GM12878 (cell line): ENCODE measurements around the gene MCCD1. TPM values are rescaled to one million over a fixed set of nuclear protein-coding genes. Genes with fewer than 3 reads are reported as not detected.

Source experiments
- ATAC-seq: fragments of 200-7000 bp; cut with Tn5 transposase; 3 replicates; pipeline ENCODE4 v1.9.1; 2020; ENCODE audit warnings: mild to moderate bottlenecking, moderate library complexity
- BruUV-seq: library from RNA; stranded (reverse); fragments of 400-500 nt; replicated peaks from 2 replicates; lab custom pipeline; 2021; lab: Mats Ljungman, UMichigan
- CTCF ChIA-PET: fragments of 300-600 bp; sonication (Branson Sonifier 250); formaldehyde crosslinking; extraction: SDS; loops from one replicate; lab custom pipeline; 2021; ENCODE audit warnings: inconsistent platforms; lab: Yijun Ruan, JAX
- POLR2A ChIA-PET: fragments of 350-600 bp; formaldehyde crosslinking; extraction: SDS; loops from one replicate; lab custom pipeline; 2021; ENCODE audit warnings: inconsistent platforms; lab: Charles Lee
- RAD21 ChIA-PET: fragments of 300-600 bp; sonication (Branson Sonifier 250); formaldehyde crosslinking; loops from one replicate; lab custom pipeline; 2023; ENCODE audit warnings: antibody characterized with exemption; ENCODE audit not compliant: unreplicated experiment; lab: Charles Lee
- SMC1A ChIA-PET: fragments of 300-600 bp; sonication (Branson Sonifier 250); formaldehyde crosslinking; loops from one replicate; lab custom pipeline; 2023; ENCODE audit not compliant: unreplicated experiment, uncharacterized antibody; lab: Charles Lee
- DNase-seq: peaks from one replicate; pipeline ENCODE4 v3.0.0-alpha.2; 2011; ENCODE audit warnings: low read depth, low spot score
- FAIRE-seq: peaks from 3 replicates; lab custom pipeline; 2011; peaks lifted over from hg19 to GRCh38; lab: Jason Lieb, UNC
- H2AFZ ChIP-seq: 2 replicates; pipeline ENCODE4 v1.6.0; 2011; ENCODE audit warnings: low read depth, low read length, control low read depth; ENCODE audit not compliant: control insufficient read depth
- H3K27ac ChIP-seq: 2 replicates; pipeline ENCODE4 v1.5.1; 2011; ENCODE audit warnings: control low read depth; ENCODE audit not compliant: control insufficient read depth, insufficient read depth
- H3K27me3 ChIP-seq, 2 experiments: replicated peaks in 1 of 2; 2 replicates each; pipeline versions ENCODE4 v1.6.0 to v1.6.1; 2011; ENCODE audit warnings: low read length in 1 of 2; ENCODE audit not compliant: control insufficient read depth in 2 of 2, insufficient read depth in 2 of 2
- H3K36me3 ChIP-seq, 2 experiments: 2 replicates each; pipeline ENCODE4 v1.5.1; 2011; ENCODE audit warnings: low read length in 1 of 2; ENCODE audit not compliant: control insufficient read depth in 2 of 2, insufficient read depth in 2 of 2
- H3K4me1 ChIP-seq: 2 replicates; pipeline ENCODE4 v1.6.1; 2011; ENCODE audit warnings: mild to moderate bottlenecking, low read length, moderate library complexity, mixed read lengths; ENCODE audit not compliant: control insufficient read depth, insufficient read depth
- H3K4me2 ChIP-seq: 2 replicates; pipeline ENCODE4 v1.6.0; 2011; ENCODE audit warnings: control low read depth; ENCODE audit not compliant: control insufficient read depth, insufficient read depth
- H3K4me3 ChIP-seq: fragments of 200-600 bp; sonication (generic); 2 replicates; pipeline ENCODE4 v1.5.1; 2016
- H3K79me2 ChIP-seq: 2 replicates; pipeline ENCODE4 v1.6.0; 2011; ENCODE audit warnings: low read length; ENCODE audit not compliant: control insufficient read depth, insufficient read depth
- H3K9ac ChIP-seq: 2 replicates; pipeline ENCODE4 v1.8.0; 2011; ENCODE audit warnings: low read length, control low read depth, mixed read lengths; ENCODE audit not compliant: control insufficient read depth, insufficient read depth
- H3K9me3 ChIP-seq: replicated peaks from 3 replicates; pipeline ENCODE4 v1.5.1; 2011; ENCODE audit warnings: mild to moderate bottlenecking, low read length; ENCODE audit not compliant: control insufficient read depth, insufficient read depth
- H4K20me1 ChIP-seq: 2 replicates; pipeline ENCODE4 v1.6.0; 2011; ENCODE audit not compliant: control insufficient read depth, insufficient read depth
- CUX1 ChIP-seq: IDR thresholded peaks from 2 replicates; pipeline ENCODE4 v1.6.1; 2012; ENCODE audit warnings: improper control_type of control experiment, low read depth, low read length; ENCODE audit not compliant: insufficient replicate concordance
- IRF3 ChIP-seq: fragments of 450-650 bp; IDR thresholded peaks from 2 replicates; pipeline ENCODE4 v1.6.1; 2014; ENCODE audit warnings: mild to moderate bottlenecking
- NKRF ChIP-seq: fragments of 450-650 bp; conservative IDR thresholded peaks from 2 replicates; pipeline ENCODE4 v1.6.1; 2017; ENCODE audit warnings: mild to moderate bottlenecking, moderate library complexity
- PBX3 ChIP-seq: IDR thresholded peaks from 2 replicates; pipeline ENCODE4 v1.6.1; 2011; ENCODE audit warnings: mild to moderate bottlenecking, low read depth, low read length, moderate library complexity; ENCODE audit not compliant: insufficient replicate concordance
- POLR2A ChIP-seq: IDR thresholded peaks from 2 replicates; pipeline ENCODE4 v1.6.1; 2011; ENCODE audit warnings: low read depth, mild to moderate bottlenecking, low read length
- RAD51 ChIP-seq: fragments of 450-650 bp; IDR thresholded peaks from 2 replicates; pipeline ENCODE4 v1.6.1; 2016; ENCODE audit warnings: moderate library complexity, mild to moderate bottlenecking, inconsistent platforms
- WGBS: methylation state at CpG from one replicate; pipeline ENCODE4 v1.1.6; 2016; ENCODE audit warnings: low lambda C conversion rate; ENCODE audit not compliant: insufficient replicate concordance, insufficient coverage; ENCODE audit errors: missing lambda C conversion rate; 5-methylcytosine and 5-hydroxymethylcytosine counted together
- in situ Hi-C: fragments of 300-500 bp; cut with MboI; formaldehyde crosslinking; loops from 9 replicates; pipeline ENCODE4 v1.14.3; 2018; ENCODE audit warnings: mixed read lengths
- intact Hi-C: fragments of 100-400 bp; cut with micrococcal nuclease; formaldehyde crosslinking; loops from one replicate; pipeline ENCODE4 v1.14.2; 2022; ENCODE audit not compliant: unreplicated experiment
- polyA plus RNA-seq, 11 experiments: library from polyadenylated mRNA; depleted of rRNA in 4 of 11; unstranded in 6 of 11; stranded (reverse) in 5 of 11; fragments of >200 nt; fragmentation: Nextera tagmentation in 4 of 11; fragmentation: Illumina TruSeq in 1 of 11; extraction: Ambion mirVana in 4 of 11; extraction: Trizol in 1 of 11; gene quantifications; 1 replicate in 1 of 11; 2 replicates in 10 of 11; pipeline versions ENCODE4 v1.2.1 to v1.2.3, GENCODE V29; 2011 to 2016; ENCODE audit warnings: inconsistent platforms in 2 of 11, missing spikeins in 2 of 11, low read depth in 1 of 11
- total RNA-seq, 4 experiments: library from RNA; depleted of rRNA in 3 of 4; stranded (reverse); fragments of >200 nt in 3 of 4; fragmentation: Illumina TruSeq in 1 of 4; extraction: Trizol in 1 of 4; gene quantifications; 2 replicates each; pipeline versions ENCODE4 v1.2.1 to v1.2.3, GENCODE V29; 2013 to 2021

Gene MCCD1
- total and polyA plus RNA-seq, 10 of the 15 experiments (the other 5 are each of a cell fraction or from before 2014, with no cell fraction given) = not detected

- peak; percentile 26 for TF ChIP-seq CUX1
- TF ChIP-seq, all 136 proteins: peak for 68
Measured at GRCh38 chr6:31558631-31559500, 30.1 kb downstream of the MCCD1 start (continued).

- H3K36me3 ChIP-seq = peaks cover 0 to 8% of the 10 kb centered on the region in 2 experiments; a peak in 2 of 4 replicates
- no peaks in the 10 kb centered on the region for H3K9me3 ChIP-seq
- peak overlapping the region; percentile 55 for H3K4me3 ChIP-seq
- no peaks in the 10 kb centered on the region for H4K20me1 ChIP-seq
- peak overlapping the region; percentile 84 for H3K9ac ChIP-seq
- ChIA-PET RAD21 (interaction anchor here (0.6 to 15.9 kb wide), 5 partner anchors 10 to 36 kb away, joined by 4 to 620 read pairs (median 62); partner anchors contain the start of genes ATP6V1G2, DDX39B, LST1 and LTA), CTCF (interaction anchor here (0.7 to 34.8 kb wide), 5 partner anchors 9 to 28 kb away, joined by 4 to 2098 read pairs (median 27); partner anchors contain the start of genes LST1, LTA, LTB and NCR3), SMC1A (interaction anchor here (0.9 to 34.7 kb wide), 6 partner anchors 8 to 64 kb away, joined by 3 to 1989 read pairs (median 6); partner anchors contain the start of genes ATP6V1G2, LST1, LTA and LTB), POLR2A (interaction anchor here (1.0 to 9.1 kb wide), 8 partner anchors 10 to 57 kb away, joined by 3 to 255 read pairs (median 8); partner anchors contain the start of genes DDX39B, LTB, NCR3 and NFKBIL1)
- 0% methylated on average over 4 of the region's 4 CpGs for WGBS
- H3K4me2 ChIP-seq = peak overlapping the region; percentile 94
- H3K27ac ChIP-seq = peak overlapping the region; percentile 99
- peaks cover 74% of the 10 kb centered on the region for H3K4me1 ChIP-seq
- no TSS peak for BruUV-seq
- intact Hi-C loops (loop anchor here (2.0 kb wide), 1 partner anchor 21 kb away; no protein-coding TSS in a partner anchor), in situ Hi-C loops (loop anchor here (25.0 kb wide), 2 partner anchors 1053 to 1403 kb away; partner anchors contain the start of genes BRD2 and HLA-DMA)
- H3K79me2 ChIP-seq = peaks cover 16% of the 10 kb centered on the region
- no peak overlapping the region for H2AFZ ChIP-seq
- DNase-seq (no peak), ATAC-seq (peak; percentile 7), FAIRE-seq (no peak)
- no peaks in the 10 kb centered on the region for H3K27me3 ChIP-seq
- TF ChIP-seq RAD51 (no peak), NKRF (no peak), POLR2A (peak; percentile 33; the same call in 1 of the 2 replicates), PBX3 (no peak), IRF3 (no peak)
Measured at GRCh38 chr6:31559606-31559957, 30.8 kb downstream of the MCCD1 start.
